NCI-H446 (cell line): ENCODE data around the gene PAPOLB.

Experiments used
- DNase-seq, 2 experiments: peaks; one replicate each; lab custom pipeline; 2025; lab: John Stamatoyannopoulos, UW

PAPOLB gene

DNA sequence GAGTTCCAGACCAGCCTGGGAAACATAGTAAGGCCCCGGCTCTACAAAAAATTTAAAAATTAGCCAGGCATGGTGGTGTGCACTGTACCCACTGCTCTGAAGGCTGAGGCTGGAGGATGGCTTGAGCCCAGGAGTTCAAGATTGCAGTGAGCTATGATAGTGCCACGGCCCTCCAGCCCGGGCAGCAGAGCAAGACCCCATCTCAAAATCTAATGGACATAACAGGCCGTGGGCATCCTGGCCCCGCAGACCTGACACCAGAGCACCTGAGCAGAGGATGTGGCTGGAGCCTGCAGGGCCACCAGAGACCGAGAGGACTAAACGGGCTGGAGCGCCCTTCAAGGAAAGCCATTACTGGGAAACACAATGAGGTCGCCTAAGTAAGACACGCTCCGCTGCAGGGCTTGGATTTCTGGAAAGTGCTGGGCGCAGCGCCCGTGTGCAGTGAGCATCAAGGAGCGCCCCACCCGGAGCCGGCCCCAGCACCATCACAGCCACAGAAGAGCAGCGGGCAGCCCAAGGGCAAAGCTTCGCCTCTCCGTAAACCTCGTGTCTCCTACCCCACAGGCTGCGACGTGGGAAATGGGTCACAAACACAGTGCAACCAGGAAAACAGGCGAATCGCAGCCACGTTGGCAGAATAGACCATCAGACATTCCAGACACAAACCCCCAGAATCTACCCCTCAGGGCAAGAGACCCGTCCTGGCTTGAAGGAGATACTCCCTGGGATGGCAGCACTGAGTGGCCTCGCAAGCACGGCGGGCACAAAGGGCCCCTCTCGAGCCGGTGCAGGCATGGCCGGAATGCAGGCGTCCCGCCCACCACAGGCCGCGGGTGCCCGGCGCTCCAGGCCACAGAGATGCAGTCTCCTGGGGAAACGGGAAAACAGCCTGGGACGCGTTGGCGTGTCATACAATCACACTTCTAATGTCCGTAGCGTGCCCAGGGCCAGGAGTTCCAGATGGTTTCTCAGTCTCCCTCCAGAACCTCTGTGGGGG, 16.8 kb upstream of the PAPOLB start:
- DNase-seq: no peak

DNA sequence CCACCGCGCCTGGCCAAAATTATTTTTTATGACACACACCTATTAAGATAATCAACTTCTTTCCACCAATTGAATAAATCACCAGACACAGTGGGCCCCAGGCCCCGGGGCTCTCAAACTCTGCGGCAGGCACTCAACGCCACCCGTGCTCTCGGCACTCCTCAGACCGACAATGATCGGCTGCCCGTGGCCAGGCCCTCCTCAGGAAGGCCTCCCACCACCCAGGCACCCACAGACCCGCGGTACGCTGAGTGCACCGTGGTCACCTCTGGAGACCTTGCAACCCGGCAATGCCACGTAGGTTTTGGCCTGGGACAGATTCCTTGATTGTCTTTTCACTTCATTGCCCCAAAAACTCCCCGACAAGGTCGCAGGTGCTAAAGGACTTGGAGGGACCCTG, 14.8 kb upstream of the PAPOLB start:
- DNase-seq: no peak

- DNase-seq: no peak
These were observed 13.6 kb upstream of the PAPOLB start for GRCh38 chr7:4875391-4875790.

DNA sequence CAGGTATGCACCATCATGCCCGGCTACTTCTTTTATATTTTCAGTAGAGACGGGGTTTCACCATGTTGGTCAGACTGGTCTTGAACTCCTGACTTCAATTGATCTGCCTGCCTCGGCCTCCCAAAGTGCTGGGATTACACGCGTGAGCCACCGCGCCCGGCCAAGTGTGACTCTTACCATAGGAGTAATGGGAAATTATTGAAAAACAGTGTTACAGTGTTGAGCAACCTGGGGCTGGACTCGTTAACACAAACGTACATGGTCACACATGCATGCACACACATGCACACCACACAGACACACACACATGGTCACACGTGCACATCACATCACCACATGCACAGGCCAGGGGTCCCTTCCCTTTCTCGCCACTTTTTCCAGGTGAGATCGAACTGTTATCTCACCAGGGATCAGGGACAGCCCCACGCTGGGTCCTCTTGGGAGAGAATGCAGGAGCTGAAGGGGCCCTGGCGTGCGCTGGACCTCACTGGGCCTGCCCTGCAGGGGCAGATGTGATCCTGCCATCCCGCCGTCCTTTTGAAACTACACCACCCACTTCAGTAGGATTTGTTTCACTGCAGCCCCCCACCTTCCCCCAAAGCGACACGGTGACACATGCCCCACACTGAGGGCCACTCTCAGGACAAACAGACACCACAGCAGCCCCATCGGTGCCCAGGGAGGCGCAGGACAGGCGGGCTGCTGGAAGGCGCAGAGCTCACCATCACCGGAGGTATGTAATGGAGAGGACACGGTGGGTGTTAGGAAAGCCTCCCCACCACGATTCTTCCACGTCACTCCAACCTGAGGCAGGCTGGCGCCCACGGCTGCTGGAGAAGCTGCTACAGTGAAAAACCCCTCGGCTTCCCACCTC, 11.5 kb upstream of the PAPOLB start:
- DNase-seq: no peak

- DNase-seq: no peak
These were observed 10.3 kb upstream of the PAPOLB start for GRCh38 chr7:4871930-4872675.

- DNase-seq: no peak
These were observed 9.3 kb upstream of the PAPOLB start for GRCh38 chr7:4871056-4871680.

- no peak for DNase-seq
These were observed 6.7 kb upstream of the PAPOLB start for GRCh38 chr7:4868493-4868892.

DNA sequence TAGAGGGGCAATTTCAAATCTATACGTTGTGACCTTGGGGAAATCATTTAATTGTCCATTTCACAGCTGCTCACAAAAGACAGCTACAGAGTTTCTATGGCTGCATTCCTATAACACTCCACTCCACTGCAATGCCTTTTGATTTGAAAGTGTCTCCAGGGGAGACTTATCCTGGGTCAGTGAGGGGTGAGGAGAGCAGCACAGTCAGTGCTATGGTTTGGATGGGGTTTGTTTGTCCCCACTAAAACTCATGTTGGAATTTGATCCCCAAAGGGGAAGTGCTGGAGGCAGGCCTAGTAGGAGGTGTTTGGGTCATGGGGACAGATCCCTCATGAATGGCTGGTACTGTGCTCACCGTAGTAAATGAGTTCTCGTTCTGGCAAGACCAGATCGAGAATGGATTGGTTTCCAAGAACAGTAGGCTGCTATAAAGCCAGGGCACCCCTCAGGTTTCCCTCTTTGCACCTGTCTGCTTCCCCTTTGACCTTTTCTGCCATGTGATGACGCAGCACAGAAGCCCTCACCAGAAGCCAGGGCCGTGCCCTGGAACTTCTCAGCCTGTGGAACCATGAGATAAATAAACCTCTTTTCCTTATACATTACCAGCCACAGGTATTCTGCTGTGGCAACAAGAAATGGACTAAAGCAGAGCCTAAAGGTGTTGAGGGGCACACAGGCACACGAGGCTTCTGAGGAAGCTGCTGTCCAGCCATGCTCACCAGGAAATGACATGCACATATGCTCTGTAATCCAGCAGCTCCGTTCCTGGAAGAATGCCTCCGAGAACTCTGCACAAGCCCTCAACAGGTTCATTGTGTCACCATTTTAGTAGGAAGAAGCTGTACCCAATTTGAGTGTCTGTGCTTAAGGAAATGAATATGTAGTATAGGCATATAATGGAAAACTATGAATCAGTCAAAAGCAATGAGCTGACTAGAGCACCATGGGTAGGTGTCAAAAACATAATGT, 5.0 kb upstream of the PAPOLB start:
- no peak for DNase-seq

- no peak for DNase-seq
These were observed 326 bp upstream of the PAPOLB start for GRCh38 chr7:4862156-4862555.

DNA sequence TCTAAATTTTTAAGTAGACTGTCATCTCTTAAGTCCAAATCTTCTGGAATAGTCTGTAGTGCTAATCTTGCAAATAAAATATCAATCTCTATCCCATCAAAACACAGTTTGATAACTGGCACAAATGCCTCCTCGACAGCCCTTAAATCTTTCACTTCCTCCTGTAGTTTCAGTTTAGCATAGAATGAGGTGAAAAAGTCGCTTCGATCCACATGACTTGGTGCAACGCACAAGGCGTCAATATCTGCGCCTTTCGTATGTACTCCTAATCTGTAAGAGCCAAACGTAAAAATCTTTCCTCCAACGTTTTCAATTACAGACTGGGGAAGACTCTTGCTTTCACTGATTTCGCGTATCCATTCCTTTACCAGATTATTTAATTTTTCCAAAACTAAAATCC, 603 bp downstream of the PAPOLB start:
- DNase-seq: no peak

GRCh38 chr7:4857189-4857588, 4.6 kb downstream of the PAPOLB start:
- no peak for DNase-seq

GRCh38 chr7:4856336-4857057, 5.3 kb downstream of the PAPOLB start:
- no peak for DNase-seq

- no peak for DNase-seq
These were observed 6.9 kb downstream of the PAPOLB start for GRCh38 chr7:4854916-4855315.

DNA sequence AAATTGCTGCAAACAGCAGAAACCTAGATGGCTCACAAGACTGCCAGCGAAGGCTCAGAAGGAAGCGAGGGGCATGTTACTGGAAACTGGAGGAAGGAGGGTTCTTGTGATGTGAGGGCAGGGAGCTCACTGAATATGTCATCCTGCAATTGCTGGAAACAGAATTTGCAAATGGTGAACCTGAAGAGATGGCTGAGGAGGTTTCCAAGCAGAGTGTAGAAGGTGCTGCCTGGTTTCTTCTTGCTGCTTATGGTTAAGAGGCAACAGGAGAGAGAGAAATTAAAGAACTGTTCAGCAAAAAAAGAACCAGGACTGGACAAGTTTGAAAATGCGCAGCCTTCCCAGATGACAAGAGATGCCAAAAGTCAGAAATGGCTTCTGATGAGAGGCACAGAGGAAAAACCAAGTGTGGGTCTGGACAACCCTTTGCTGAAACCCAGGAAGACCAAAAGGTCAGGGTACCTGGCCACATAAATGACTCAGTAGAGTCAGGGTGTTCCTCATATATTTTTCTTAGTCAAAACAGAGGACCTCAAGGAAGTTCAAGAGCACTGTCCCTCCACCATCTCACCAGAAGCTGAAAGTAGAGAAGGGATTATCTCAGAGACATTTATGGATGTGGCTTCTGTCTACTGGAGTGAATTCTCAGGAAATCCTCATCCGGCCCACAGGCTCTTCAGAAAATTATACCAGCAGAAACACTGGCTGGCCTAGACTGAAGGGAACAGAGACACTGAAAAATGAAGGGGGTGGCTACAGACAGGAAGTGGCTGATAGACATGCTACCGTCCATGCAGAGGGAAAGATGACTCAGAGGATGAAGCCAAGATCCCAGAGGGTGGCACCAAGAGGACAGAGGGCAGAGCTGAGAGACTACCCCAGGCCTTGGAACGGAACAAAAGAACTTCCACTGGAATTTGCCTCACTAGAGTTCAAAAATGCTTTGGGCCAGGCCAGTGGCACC, 10.1 kb downstream of the PAPOLB start:
- no peak for DNase-seq

GRCh38 chr7:4850262-4850795, 11.5 kb downstream of the PAPOLB start:
- DNase-seq: no peak

DNA sequence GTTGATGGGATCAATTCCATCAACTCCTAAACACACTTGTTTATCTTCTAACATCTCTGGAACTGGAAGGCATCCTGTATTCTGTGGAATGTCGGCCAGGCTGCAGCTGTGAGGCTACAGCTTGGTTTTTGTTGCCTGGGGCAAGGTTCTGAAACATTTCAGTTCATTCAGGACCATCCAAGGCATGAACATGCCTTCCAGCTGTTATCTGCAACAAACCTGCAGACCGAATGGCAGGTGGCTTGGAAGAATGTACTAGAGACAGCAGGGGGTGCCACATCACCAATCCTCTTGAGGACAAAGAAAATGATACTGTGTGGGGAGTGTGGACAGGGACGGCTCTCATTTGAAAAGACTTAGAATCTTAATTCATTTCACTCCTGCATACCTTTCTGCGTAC, 12.4 kb downstream of the PAPOLB start:
- no peak for DNase-seq

DNA sequence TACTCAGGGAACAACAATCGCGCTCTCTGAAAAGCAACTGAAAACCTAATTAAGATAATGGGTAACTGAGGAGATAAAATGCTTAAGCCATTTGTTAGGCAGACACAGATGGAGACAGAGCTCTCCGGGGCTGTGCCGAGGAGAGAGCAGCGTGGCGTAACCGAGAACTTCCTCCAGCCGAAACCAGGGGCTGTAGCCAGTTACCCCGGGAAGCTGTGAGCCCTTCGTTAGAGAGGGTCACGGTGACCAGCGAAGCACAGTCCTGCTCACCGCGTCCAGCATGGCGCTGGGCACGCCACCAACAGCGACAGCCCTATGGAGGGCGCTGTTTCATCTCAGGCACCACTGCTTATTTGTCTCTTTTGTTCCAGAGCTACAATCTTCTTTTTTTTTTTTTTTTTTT, 16.1 kb downstream of the PAPOLB start:
- no peak for DNase-seq

DNA sequence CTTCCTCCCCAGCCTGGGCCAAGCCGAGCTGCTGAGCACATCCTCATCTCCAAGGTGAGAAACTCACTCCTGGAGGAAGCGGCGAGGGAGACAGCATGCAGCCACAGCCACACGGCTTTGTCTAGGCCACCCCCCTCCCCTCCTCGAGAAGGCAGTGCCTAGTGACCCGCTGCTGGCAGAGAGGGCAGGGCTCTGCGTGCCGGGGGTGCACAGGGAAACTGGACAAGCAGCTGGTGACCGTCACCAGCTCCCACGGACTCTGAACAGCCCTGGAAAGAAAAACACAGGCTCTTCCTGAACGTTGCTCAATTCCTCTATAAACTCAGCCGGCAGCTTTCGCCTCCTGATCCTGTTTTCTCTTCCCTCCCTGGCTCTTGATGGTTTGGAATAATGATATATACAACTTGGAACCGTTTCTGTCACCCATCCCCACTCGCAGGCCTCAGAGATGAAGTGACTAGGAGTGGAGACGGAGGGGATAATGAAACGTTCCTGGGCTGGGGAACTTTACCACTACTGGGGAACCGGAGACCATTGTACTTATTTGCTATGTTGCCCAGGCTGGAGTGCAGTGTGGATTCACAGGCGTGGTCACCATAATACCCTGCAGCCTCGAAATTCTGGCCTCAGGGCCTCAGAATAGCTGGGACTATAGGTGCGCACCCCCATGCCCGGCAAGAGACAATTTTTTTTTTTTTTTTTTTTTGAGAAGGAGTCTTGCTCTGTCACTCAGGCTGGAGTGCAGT, 19.3 kb downstream of the PAPOLB start:
- no peak for DNase-seq
